PFSK-1 (cell line): ENCODE data around the gene F2RL3.

ENCODE experiments used
- FOXP2 ChIP-seq: optimal IDR thresholded peaks from 2 replicates; pipeline ENCODE3; 2011; ENCODE audit warnings: borderline replicate concordance, control low read depth, inconsistent platforms; ENCODE audit not compliant: insufficient read depth; ENCODE audit errors: extremely low read length, extremely low read depth
- POLR2AphosphoS5 ChIP-seq: IDR thresholded peaks from 2 replicates; pipeline ENCODE4 v1.6.1; 2012; ENCODE audit warnings: low read depth, mild to moderate bottlenecking, control low read depth, low read length, moderate library complexity
- REST ChIP-seq, 2 experiments: IDR thresholded peaks; 2 replicates each; pipeline versions ENCODE4 v1.6.1 to v1.8.0; 2011 to 2012; ENCODE audit warnings: low read depth in 2 of 2, low read length in 2 of 2, control low read depth in 1 of 2, inconsistent platforms in 1 of 2, mild to moderate bottlenecking in 1 of 2, moderate library complexity in 1 of 2; ENCODE audit not compliant: insufficient read depth in 1 of 2
- SIN3A ChIP-seq: IDR thresholded peaks from 2 replicates; pipeline ENCODE4 v1.6.1; 2012; ENCODE audit warnings: mild to moderate bottlenecking, low read length, moderate library complexity, borderline replicate concordance; ENCODE audit not compliant: insufficient read depth
- TAF1 ChIP-seq: IDR thresholded peaks from 2 replicates; pipeline ENCODE4 v1.6.1; 2012; ENCODE audit warnings: low read length, control low read depth, borderline replicate concordance; ENCODE audit not compliant: insufficient read depth

The F2RL3 gene

GRCh38 chr19:16885166-16885565 lies 3.6 kb upstream of the F2RL3 start:
- TF ChIP-seq FOXP2 (no peak), TAF1 (no peak), SIN3A (no peak), REST (IDR thresholded peaks at IDR 0.05; ENCODE audit: insufficient read depth in 1 of 2, low read depth in 2 of 2, low read length in 2 of 2) (no peak), POLR2AphosphoS5 (no peak)

- TF ChIP-seq SIN3A, result no peak
- no peak for TF ChIP-seq REST (IDR thresholded peaks at IDR 0.05; ENCODE audit: insufficient read depth in 1 of 2, low read depth in 2 of 2, low read length in 2 of 2)
- no peak for TF ChIP-seq POLR2AphosphoS5
- no peak for TF ChIP-seq TAF1
- no peak for TF ChIP-seq FOXP2
Measured at GRCh38 chr19:16886305-16886880, 2.4 kb upstream of the F2RL3 start.

- no peak for TF ChIP-seq POLR2AphosphoS5
- TF ChIP-seq SIN3A, result no peak
- TF ChIP-seq REST (IDR thresholded peaks at IDR 0.05; ENCODE audit: insufficient read depth in 1 of 2, low read depth in 2 of 2, low read length in 2 of 2), result no peak
- TF ChIP-seq TAF1, result no peak
- TF ChIP-seq FOXP2, result no peak
Measured at GRCh38 chr19:16887353-16888265, 1.2 kb upstream of the F2RL3 start.

- TF ChIP-seq FOXP2 (no peak), REST (IDR thresholded peaks at IDR 0.05; ENCODE audit: insufficient read depth in 1 of 2, low read depth in 2 of 2, low read length in 2 of 2) (no peak)
Measured at GRCh38 chr19:16889366-16889882, 625 bp downstream of the F2RL3 start.
